Aorta (tissue), 5 donors: ENCODE results near the gene PFKP. TPM values are rescaled to one million over a fixed set of nuclear protein-coding genes. Genes with fewer than 3 reads are reported as not detected.

Experiments
- ATAC-seq: fragments of 200-7000 bp; cut with Tn5 transposase; one replicate; pipeline ENCODE4 v1.9.1; 2022; ENCODE audit warnings: moderate library complexity; ENCODE audit not compliant: low FRiP score
- DNase-seq, 2 donors: peaks; one replicate each; pipeline ENCODE4 v3.0.0-alpha.2; 2020
- H3K27ac ChIP-seq, 2 donors: one replicate each; pipeline ENCODE4 v1.5.1; 2013; ENCODE audit warnings: low read length in 2 of 2, mild to moderate bottlenecking in 2 of 2, moderate library complexity in 2 of 2, control low read depth in 1 of 2, inconsistent platforms in 1 of 2, low read depth in 1 of 2
- H3K27me3 ChIP-seq, 2 donors: one replicate each; pipeline ENCODE4 v1.6.1; 2013; ENCODE audit warnings: control low read depth in 1 of 2, low read length in 1 of 2, mild to moderate bottlenecking in 1 of 2, moderate library complexity in 1 of 2; ENCODE audit not compliant: insufficient read depth in 2 of 2, control insufficient read depth in 1 of 2
- H3K36me3 ChIP-seq, 2 donors: one replicate each; pipeline ENCODE4 v1.6.1; 2013; ENCODE audit warnings: control low read depth in 1 of 2, low read length in 1 of 2, mild to moderate bottlenecking in 1 of 2; ENCODE audit not compliant: insufficient read depth in 2 of 2, control insufficient read depth in 1 of 2
- H3K4me1 ChIP-seq, 2 donors: one replicate each; pipeline ENCODE4 v1.6.1; 2013; ENCODE audit warnings: low read length in 2 of 2, control low read depth in 1 of 2, mild to moderate bottlenecking in 1 of 2, moderate library complexity in 1 of 2; ENCODE audit not compliant: insufficient read depth in 2 of 2, control insufficient read depth in 1 of 2
- H3K4me3 ChIP-seq, 2 donors: one replicate each; pipeline ENCODE4 v1.5.1; 2013; ENCODE audit warnings: low read length in 2 of 2, control low read depth in 1 of 2, mild to moderate bottlenecking in 1 of 2
- H3K9me3 ChIP-seq: one replicate; pipeline ENCODE4 v1.6.1; 2013; ENCODE audit warnings: mild to moderate bottlenecking, low read length; ENCODE audit not compliant: control insufficient read depth
- WGBS, 2 donors: extraction: QIAGEN DNeasy Blood & Tissue Kit; methylation state at CpG; one replicate each; pipeline ENCODE4 v1.1.7; 2013; 5-methylcytosine and 5-hydroxymethylcytosine counted together
- intact Hi-C, 2 donors: fragments of 100-400 bp; cut with DNase I; formaldehyde crosslinking; loops; one replicate each; pipeline versions ENCODE4 v1.14.2 to v1.15.0; 2022
- polyA plus RNA-seq, 2 donors: library from polyadenylated mRNA; stranded (reverse); fragments of 200-250 nt; gene quantifications; one replicate each; pipeline ENCODE4 v1.2.3, GENCODE V29; 2013
- total RNA-seq, 2 donors: library from RNA; stranded (reverse); fragmentation: NEBNext Ultra II Directional; extraction: Animal tissue kit (Norgen Biotek cat#: 25700); gene quantifications; one replicate each; pipeline ENCODE4 v1.2.1, GENCODE V29; 2021
- donor health status: healthy with polysubstance abuse.
- donor health status: Bipolar disorder and iron deficiency.
- donor health status: DM: no; HTN: no; CAD: no.
- donor health status: DM: no; HTN: no; CAD: no.
- donor health status: DM: yes; HTN: yes; CAD: no.

Gene PFKP
- total and polyA plus RNA-seq, 4 donors: 40.3 to 167 (median 119) TPM

DNA sequence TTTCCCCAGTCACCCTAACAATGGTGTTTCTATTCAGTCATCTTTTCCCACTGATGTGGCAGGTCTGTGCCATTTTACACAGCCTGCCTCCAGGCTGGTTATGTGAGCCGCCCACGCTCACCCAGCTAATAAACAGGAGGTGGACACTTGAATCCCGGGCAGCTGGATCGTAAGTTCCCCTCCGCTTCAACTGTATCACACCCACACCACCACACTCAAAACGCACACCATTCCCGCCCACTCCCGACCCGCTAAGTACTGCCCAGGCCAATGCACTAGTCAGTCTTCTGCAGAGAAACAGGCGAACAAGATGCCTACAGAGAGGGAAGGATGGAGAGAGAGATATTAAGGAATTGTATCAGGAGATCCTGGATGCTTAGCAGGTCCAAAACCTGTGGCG lies 38.9 kb upstream of the PFKP start:
- 84 to 87% methylated on average over 11 of the region's 11 CpGs for whole genome bisulfite sequencing, 2 donors
- H3K27ac ChIP-seq: no peak overlapping the region

DNA sequence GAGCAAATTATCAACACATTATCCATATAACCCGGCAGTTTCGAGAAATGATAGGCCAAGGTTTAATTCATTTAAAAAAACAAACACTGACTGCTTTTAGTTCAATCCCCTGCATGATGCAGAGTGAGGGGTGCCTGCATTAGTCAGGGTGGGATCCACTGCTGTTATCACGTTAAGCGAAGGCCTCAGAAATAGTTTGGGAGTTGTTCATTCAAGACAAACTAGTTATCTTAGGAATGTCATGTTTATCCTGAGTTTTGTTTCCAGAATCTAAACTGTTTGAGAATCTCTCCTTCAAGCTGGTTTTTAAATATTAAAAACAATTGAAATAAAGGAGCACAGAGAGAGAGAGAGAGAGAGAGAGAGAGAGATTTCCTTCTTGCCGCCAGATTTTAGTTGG lies 36.6 kb upstream of the PFKP start:
- Histone ChIP-seq H3K36me3 (no peaks in the 10 kb centered on the region), H3K9me3 (no peaks in the 10 kb centered on the region), H3K27ac (no peak overlapping the region), H3K4me3 (no peak overlapping the region), H3K4me1 (no peaks in the 10 kb centered on the region), H3K27me3 (peaks cover 0 to 2% of the 10 kb centered on the region in 2 donors)
- ATAC-seq (no peak), DNase-seq (no peak)
- intact Hi-C loops: no loop called here
- WGBS, 2 donors: 43 to 45% methylated on average over 5 of the region's 5 CpGs

More for the DNA sequence above, 38.9 kb upstream of the PFKP start:
- no peak for ATAC-seq
- Histone ChIP-seq H3K4me1 (no peaks in the 10 kb centered on the region), H3K9me3 (no peaks in the 10 kb centered on the region), H3K4me3 (no peak overlapping the region), H3K27me3 (no peaks in the 10 kb centered on the region), H3K36me3 (no peaks in the 10 kb centered on the region)
- DNase-seq: no peak
- intact Hi-C loops: no loop called here

GRCh38 chr10:3031490-3031889 lies 35.9 kb upstream of the PFKP start:
- intact Hi-C loops: no loop called here

DNA sequence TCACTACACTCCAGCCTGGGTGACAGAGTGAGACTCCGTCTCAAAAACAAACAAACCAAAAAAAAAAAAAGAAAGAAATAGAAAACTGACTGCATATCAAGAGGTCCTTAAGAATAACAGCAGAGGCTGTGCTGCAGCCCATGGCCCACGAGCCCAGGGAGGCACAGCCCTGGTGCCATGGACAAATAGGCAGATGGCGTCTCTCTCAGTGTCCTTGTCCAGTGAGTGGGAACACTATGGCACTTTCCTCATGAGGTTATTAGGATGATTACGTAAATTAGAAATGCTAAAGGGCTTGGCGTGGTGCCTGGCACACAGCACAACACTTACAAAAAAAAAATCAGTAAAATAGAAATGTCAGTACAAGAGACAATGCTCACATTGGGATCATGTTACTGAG lies 33.4 kb upstream of the PFKP start:
- Histone ChIP-seq H3K27me3 (peaks cover 0 to 2% of the 10 kb centered on the region in 2 donors), H3K36me3 (no peaks in the 10 kb centered on the region), H3K4me3 (no peak overlapping the region), H3K4me1 (no peaks in the 10 kb centered on the region), H3K9me3 (peaks cover 1% of the 10 kb centered on the region), H3K27ac (no peak overlapping the region)
- intact Hi-C loops: no loop called here
- no peak for DNase-seq
- no peak for ATAC-seq
- WGBS, 2 donors: 77 to 85% methylated on average over 5 of the region's 5 CpGs

More at GRCh38 chr10:3031490-3031889, 35.9 kb upstream of the PFKP start:
- DNase-seq (no peak), ATAC-seq (no peak)
- no peaks in the 10 kb centered on the region for H3K36me3 ChIP-seq
- H3K27ac ChIP-seq: no peak overlapping the region
- H3K9me3 ChIP-seq: no peaks in the 10 kb centered on the region
- no peaks in the 10 kb centered on the region for H3K4me1 ChIP-seq
- WGBS, 2 donors: 52 to 62% methylated on average over 4 of the region's 4 CpGs
- no peak overlapping the region for H3K4me3 ChIP-seq
- H3K27me3 ChIP-seq: peaks cover 0 to 2% of the 10 kb centered on the region in 2 donors

DNA sequence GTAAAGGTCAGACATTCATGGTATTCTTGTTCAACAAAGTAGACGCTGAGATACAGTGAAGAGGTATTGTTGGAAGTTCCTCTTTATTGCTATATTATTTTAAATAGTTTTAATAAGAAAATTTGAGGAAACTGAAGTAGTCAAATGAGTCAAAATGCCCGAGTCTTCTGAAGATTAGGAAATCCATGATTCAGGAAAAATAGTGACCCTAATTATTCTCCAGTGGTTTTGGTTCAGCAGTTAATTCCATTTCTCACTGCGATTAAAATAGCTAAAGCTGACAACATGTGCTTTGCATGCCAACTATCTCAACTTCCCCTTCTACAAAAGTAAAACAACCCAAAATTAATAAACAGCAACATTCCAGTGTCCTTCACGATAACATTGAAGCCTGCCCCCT lies 32.7 kb upstream of the PFKP start:
- Histone ChIP-seq H3K27me3 (peaks cover 0 to 2% of the 10 kb centered on the region in 2 donors), H3K27ac (no peak overlapping the region), H3K4me3 (no peak overlapping the region), H3K36me3 (no peaks in the 10 kb centered on the region), H3K9me3 (peaks cover 1% of the 10 kb centered on the region), H3K4me1 (no peaks in the 10 kb centered on the region)
- no peak for DNase-seq
- intact Hi-C loops: no loop called here
- no peak for ATAC-seq
- 48 to 60% methylated on average over 4 of the region's 4 CpGs for WGBS, 2 donors

DNA sequence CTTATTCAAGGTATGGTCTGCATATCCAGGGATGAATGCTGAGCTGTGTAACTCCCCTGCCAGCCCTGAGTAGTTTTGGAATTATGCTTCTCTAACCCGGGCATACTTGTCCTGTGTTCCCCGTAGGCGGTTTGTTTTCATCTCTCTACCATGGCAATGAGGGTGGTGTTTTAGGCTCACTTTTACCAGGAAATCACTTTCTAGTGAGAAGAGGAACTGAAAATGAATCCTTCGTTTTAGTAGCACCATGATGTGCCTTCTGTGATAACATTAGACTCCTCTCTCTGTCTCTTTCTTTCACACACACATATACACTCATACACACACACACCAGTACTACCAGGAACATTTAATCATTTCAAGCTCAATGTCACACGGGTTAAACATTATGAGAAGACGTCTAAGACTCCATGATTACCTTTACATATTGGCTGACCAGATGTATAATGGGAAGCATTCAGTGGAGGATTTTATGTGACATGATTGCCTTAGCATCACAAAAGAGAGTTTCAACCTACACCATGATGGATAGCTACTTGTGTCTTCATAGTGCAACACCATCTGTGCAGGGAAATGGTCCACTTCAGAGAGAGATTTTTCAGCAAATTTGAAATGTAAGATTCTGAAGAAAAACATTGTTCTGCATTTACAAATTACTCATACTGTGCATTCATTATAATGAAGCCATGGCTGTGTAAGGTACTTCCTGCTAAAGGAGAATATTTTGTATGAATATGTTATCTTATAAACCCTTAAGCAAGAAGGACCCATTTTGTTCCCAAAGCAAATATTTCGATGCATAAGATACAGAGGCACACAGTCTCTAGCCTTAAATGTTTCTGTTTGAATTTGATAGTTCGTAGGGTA lies 31.0 kb upstream of the PFKP start:
- no peak overlapping the region for H3K27ac ChIP-seq
- 54% methylated on average over 8 of the region's 8 CpGs for WGBS, 2 donors
- no peaks in the 10 kb centered on the region for H3K4me1 ChIP-seq
- no peaks in the 10 kb centered on the region for H3K36me3 ChIP-seq
- ATAC-seq (no peak), DNase-seq (no peak)
- peaks cover 0 to 2% of the 10 kb centered on the region in 2 donors for H3K27me3 ChIP-seq
- peaks cover 1% of the 10 kb centered on the region for H3K9me3 ChIP-seq
- intact Hi-C loops: no loop called here
- H3K4me3 ChIP-seq: no peak overlapping the region

GRCh38 chr10:3037182-3037581 lies 30.2 kb upstream of the PFKP start:
- no peak for ATAC-seq
- 88 to 89% methylated on average over 4 of the region's 4 CpGs for WGBS, 2 donors
- Histone ChIP-seq H3K36me3 (no peaks in the 10 kb centered on the region), H3K27ac (no peak overlapping the region), H3K27me3 (peaks cover 0 to 2% of the 10 kb centered on the region in 2 donors), H3K4me1 (no peaks in the 10 kb centered on the region), H3K4me3 (no peak overlapping the region), H3K9me3 (peaks cover 1% of the 10 kb centered on the region)
- intact Hi-C loops: no loop called here
- no peak for DNase-seq

- H3K9me3 ChIP-seq: peaks cover 1% of the 10 kb centered on the region
- H3K27ac ChIP-seq: no peak overlapping the region
- WGBS, 2 donors: 35 to 80% methylated on average over 1 of the region's 1 CpG
- H3K4me3 ChIP-seq: no peak overlapping the region
- no peaks in the 10 kb centered on the region for H3K36me3 ChIP-seq
- ATAC-seq: no peak
- intact Hi-C loops: loop anchor here (5.0 to 10.0 kb wide), 2 partner anchors 113 to 115 kb away; no protein-coding TSS in a partner anchor
- no peak for DNase-seq
- H3K4me1 ChIP-seq: no peaks in the 10 kb centered on the region
- H3K27me3 ChIP-seq: peaks cover 0 to 1% of the 10 kb centered on the region in 2 donors
Measured at GRCh38 chr10:3040069-3040468, 27.3 kb upstream of the PFKP start.

GRCh38 chr10:3042589-3042988 lies 24.8 kb upstream of the PFKP start:
- Histone ChIP-seq H3K36me3 (no peaks in the 10 kb centered on the region), H3K9me3 (peaks cover 1% of the 10 kb centered on the region), H3K4me1 (no peaks in the 10 kb centered on the region), H3K27me3 (no peaks in the 10 kb centered on the region), H3K27ac (no peak overlapping the region), H3K4me3 (no peak overlapping the region)
- DNase-seq (no peak), ATAC-seq (no peak)
- 80 to 84% methylated on average over 10 of the region's 10 CpGs for WGBS, 2 donors
- intact Hi-C loops: loop anchor here (5.0 to 10.0 kb wide), 2 partner anchors 115 to 118 kb away; no protein-coding TSS in a partner anchor
